GM23338 (cell line): ENCODE measurements around the gene ADAMTS5.

ENCODE experiments used
- EZH2 ChIP-seq: fragments of 200-600 bp; sonication (generic); IDR thresholded peaks from one replicate; pipeline ENCODE4 v1.8.0; 2017; ENCODE audit warnings: antibody characterized with exemption, mild to moderate bottlenecking, low read depth; ENCODE audit not compliant: unreplicated experiment
- TF ChIP-seq, protein P1 (sequence below), 2 experiments: fragments of 200-600 bp in 1 of 2; sonication (generic) in 1 of 2; conservative IDR thresholded peaks; 2 replicates each; pipeline versions ENCODE4 v1.5.1 to v1.6.1; 2016 to 2017; ENCODE audit warnings: antibody characterized with exemption in 2 of 2, low read depth in 2 of 2, mild to moderate bottlenecking in 2 of 2, moderate library complexity in 1 of 2

DNA sequence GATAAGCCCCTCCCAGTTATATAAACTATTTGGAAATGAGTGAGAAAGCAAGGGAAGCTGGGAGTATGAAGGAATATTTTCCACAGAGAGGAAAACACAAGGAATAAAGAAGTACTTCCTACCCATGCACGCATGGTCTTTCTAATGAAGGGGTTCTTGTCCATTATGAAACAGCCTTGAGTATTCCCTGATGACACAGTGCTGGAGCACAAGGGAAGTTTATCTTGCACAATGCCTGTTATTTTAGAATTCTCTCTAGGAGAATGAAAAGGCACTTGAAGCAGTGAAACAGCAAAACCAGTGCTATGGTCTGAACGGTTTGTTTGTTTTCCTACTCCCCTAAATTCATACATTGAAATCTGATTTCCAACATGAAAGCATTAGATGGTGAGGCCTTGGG is 83.1 kb downstream of the ADAMTS5 start:
- TF ChIP-seq, protein P1, sequence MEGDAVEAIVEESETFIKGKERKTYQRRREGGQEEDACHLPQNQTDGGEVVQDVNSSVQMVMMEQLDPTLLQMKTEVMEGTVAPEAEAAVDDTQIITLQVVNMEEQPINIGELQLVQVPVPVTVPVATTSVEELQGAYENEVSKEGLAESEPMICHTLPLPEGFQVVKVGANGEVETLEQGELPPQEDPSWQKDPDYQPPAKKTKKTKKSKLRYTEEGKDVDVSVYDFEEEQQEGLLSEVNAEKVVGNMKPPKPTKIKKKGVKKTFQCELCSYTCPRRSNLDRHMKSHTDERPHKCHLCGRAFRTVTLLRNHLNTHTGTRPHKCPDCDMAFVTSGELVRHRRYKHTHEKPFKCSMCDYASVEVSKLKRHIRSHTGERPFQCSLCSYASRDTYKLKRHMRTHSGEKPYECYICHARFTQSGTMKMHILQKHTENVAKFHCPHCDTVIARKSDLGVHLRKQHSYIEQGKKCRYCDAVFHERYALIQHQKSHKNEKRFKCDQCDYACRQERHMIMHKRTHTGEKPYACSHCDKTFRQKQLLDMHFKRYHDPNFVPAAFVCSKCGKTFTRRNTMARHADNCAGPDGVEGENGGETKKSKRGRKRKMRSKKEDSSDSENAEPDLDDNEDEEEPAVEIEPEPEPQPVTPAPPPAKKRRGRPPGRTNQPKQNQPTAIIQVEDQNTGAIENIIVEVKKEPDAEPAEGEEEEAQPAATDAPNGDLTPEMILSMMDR (conservative IDR thresholded peaks at IDR 0.05; ENCODE audit: low read depth in 2 of 2), result no peak
- no peak for TF ChIP-seq EZH2
